IPS-11a (cell line): Measurements from ENCODE around the gene KMO.

Experiments used
- H3K4me3 ChIP-seq: one replicate; pipeline ENCODE4 v1.5.1; 2013; ENCODE audit warnings: low read depth, low read length, control low read depth

Gene KMO

GRCh38 chr1:241532162-241532531, at the start of gene KMO:
TSS of gene KMO (plus strand) at chr1:241532378. CDS start at chr1:241532445, 67 bp downstream.
- H3K4me3 ChIP-seq: no peak within 1 kb of the TSS

DNA sequence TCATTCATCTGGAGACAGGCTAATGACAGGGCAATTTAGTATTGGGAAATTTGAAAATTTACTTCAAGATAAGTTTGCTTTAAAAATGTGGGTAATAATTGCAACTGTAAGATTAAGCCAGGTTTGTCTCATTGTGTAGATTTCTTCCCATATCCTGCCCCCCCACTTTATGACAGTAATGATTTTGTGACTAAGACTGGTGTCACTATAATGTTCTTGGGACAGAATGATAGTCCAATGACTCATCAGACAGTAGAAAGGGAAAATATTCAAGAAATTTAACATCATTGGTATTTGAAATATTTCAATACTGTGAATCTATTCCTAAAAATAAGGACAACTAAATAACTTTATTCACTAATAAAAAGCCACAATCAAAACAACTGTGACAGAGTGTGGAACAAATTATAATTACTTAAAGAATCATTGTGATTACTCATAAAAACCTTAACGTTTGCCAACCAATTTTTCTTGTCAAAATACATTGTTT, 49.4 kb upstream of the KMO start:
- H3K4me3 ChIP-seq: no peak overlapping the region

- H3K4me3 ChIP-seq: no peak overlapping the region
These were observed 47.0 kb upstream of the KMO start for GRCh38 chr1:241485145-241485544.

DNA sequence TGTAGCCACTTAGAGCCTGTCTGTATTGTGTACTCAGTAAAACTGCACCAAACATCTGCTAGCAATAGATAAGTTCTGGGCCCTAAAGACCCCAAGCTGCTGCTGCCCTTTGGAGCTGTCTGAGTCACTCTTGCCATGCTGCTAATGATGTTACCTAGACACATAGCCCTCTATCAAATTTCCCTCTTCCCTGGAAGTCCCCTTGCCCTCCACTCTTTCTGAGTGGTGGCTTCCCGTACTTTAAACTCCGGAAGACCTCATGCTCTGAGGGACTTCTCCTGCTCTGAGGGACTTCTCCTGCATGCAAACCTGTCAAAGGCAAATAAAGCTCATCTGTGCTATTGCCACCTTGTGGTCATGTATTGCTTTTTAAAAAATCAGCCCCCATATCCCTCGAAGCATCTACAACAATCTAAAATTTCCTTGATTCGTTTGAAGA, 46.6 kb upstream of the KMO start:
- H3K4me3 ChIP-seq: no peak overlapping the region

DNA sequence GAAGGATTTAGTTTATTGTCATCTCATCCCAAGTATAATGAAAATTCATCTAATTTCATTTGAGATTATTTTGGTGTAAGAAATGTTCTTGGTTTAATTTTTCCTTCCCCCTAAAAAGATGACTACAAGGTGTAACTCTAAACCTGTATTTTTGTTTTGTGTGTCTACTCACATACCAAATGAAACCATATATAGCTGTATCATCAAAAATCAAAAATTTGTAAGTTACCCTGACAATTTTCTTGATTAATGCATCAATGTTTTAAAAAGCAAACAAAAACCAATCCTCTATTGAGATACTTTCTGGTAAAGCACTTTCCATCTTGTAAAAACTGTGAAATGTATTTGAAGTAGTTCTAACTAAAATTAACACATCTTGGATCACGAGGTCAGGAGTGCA, 43.4 kb upstream of the KMO start:
- no peak overlapping the region for H3K4me3 ChIP-seq

GRCh38 chr1:241495741-241496140, 36.4 kb upstream of the KMO start:
- no peak overlapping the region for H3K4me3 ChIP-seq

DNA sequence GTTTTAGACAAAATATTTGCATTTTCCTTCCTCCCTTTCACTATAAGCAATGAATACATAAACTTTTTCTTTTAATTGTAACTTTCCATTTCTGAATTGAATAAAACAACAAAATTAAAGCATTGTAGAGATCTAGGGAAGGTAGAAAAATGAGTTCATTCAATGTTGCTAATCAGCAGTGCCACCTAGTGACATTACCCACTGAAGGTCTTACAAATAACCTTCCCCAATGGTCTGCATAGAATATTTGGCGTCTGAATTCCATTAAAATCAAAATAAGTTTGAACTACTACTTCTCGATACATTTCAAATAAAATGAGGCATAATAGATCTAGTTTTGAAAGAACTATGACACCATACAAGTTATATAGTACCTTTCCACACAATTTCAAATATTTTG, 32.3 kb upstream of the KMO start:
- H3K4me3 ChIP-seq: no peak overlapping the region

DNA sequence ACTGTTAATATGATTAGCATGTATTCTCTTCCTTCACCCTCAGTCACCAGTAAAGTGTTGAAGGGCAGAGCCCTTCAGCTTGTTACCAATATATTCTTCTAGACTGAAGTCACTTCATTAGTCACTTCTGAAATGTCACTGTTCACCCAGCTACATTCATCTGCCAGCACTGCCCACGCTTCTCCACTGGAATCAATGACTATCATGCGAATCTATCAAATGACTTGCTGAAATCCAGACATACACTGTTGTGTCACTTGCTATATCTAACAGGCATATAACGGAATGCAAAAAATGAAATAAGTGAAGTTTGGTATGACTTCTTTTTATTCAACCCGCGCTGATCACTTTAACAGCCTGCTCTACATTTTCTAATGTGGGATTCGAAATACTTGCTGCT, 28.7 kb upstream of the KMO start:
- no peak overlapping the region for H3K4me3 ChIP-seq

- no peak overlapping the region for H3K4me3 ChIP-seq
These were observed 24.9 kb upstream of the KMO start for GRCh38 chr1:241507189-241507863.

DNA sequence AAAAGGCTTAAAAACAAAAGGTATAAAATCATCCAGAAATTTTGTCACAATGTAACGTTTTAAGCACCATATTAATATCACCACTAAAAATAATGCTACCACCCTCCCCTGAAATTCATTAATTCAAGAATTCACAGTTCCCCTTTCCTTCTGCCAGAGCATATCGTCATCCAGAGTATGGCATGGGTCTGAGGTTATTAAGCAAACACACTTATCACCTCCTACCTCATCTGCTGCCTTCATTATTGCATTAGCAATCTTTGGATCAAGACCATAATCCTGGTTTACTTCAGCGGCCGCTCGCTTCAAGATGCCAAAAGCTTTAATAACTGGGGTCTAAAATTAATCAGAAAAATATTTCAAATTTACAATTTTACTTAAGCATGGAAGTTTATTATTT, 18.8 kb upstream of the KMO start:
- H3K4me3 ChIP-seq: no peak overlapping the region

GRCh38 chr1:241518476-241519307, 13.5 kb upstream of the KMO start:
- peak overlapping the region; percentile 86 for H3K4me3 ChIP-seq

GRCh38 chr1:241519308-241520079, 12.7 kb upstream of the KMO start, which contains the start of gene FH:
TSS of gene FH (minus strand) at chr1:241519755. CDS start at chr1:241519722, 33 bp downstream.
- peak within 1 kb of the TSS; percentile 86 for H3K4me3 ChIP-seq

DNA sequence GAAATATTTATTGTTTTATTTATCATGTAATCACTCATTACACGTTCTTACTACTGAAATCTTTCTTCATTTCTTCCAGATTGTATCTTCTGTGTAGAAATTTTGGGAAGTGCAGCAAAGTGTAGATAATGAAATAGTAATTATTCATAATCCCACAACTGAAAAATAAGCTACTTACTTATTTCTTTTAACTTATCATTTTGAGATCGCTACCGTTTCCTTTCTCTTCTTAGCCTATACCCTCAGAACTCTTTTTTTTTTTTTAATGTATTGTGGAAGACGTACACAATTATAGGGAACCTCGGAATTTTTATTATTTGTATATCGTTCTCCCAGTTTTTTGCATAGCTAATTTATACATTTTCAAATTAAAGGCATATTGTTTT, 12.1 kb upstream of the KMO start:
- H3K4me3 ChIP-seq: peak overlapping the region; percentile 86

GRCh38 chr1:241521718-241522117, 10.5 kb upstream of the KMO start:
- H3K4me3 ChIP-seq: no peak overlapping the region

DNA sequence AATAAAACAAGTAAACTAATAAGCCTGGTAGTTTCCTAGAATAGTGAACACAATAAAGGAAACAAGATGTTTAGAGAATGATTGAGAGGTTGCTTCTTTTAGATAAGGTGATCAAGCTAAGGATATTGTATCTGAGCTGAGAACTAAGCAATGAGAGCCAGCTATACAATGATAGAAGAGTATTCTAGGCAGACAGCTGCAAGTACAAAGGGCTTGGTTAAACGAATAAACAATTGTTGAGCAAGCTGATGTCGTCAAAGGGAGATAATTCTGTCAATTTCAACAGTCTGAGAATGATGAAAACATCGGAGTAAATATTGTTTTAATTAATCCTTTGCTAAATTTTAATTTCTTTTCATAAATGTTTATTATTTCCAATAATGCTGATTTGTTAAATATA, 7.2 kb upstream of the KMO start:
- no peak overlapping the region for H3K4me3 ChIP-seq

- no peak overlapping the region for H3K4me3 ChIP-seq
These were observed 5.0 kb upstream of the KMO start for GRCh38 chr1:241527146-241527545.

GRCh38 chr1:241531195-241532161, 700 bp upstream of the KMO start:
- no peak overlapping the region for H3K4me3 ChIP-seq

DNA sequence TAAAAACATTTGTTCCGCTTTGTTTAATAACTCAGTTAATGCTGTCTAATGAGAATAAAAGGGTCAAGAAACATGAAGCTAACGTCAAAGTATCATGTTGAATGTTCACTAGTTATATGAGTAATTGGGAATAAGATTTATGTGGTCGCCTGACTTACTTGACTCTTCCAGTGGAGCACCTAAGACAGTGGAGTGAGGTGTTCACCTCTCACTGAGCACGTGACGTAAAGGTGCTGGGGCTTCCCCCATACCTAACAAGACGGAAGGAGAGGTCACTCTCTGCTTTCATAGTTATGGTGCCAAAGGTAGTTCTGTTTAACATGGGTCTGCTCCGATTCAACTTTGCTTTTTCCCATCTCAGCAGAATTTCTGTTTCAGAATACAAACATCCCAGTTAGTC, 686 bp downstream of the KMO start:
- H3K4me3 ChIP-seq: no peak overlapping the region

GRCh38 chr1:241533326-241534115, 1.3 kb downstream of the KMO start:
- H3K4me3 ChIP-seq: no peak overlapping the region
